ENCODE data around the gene PRXL2C. TPM values are rescaled to one million over a fixed set of nuclear protein-coding genes. Genes with fewer than 3 reads are reported as not detected.
"Not testable (repeated sequence)": the region's sequence is repeated elsewhere in the genome, so short reads cannot be mapped to it uniquely, and the experiment has no call there.

PRXL2C gene
- polyA plus RNA-seq, 1 of the 3 experiments (the other 2 are of a cell fraction): 8.4 TPM

GRCh38 chr9:96615411-96615810 lies 39.7 kb downstream of the PRXL2C start:
- Histone ChIP-seq H3K79me2 (ENCODE audit: insufficient read depth) (peaks cover 75% of the 10 kb centered on the region), H3K27ac (ENCODE audit: low read depth in 2 of 2, low read length in 1 of 2) (no peak overlapping the region), H3K9me2 (no peaks in the 10 kb centered on the region), H3K27me3 (ENCODE audit: insufficient read depth) (no peaks in the 10 kb centered on the region), H3K9ac (no peak overlapping the region), H3F3A (replicated peaks; ENCODE audit: insufficient read depth) (peaks cover 24% of the 10 kb centered on the region), H3K4me3 (ENCODE audit: low read depth in 2 of 2, low read length in 1 of 2) (no peak overlapping the region), H3K36me3 (replicated peaks in 1 of 2; ENCODE audit: control insufficient read depth in 1 of 2, insufficient read depth in 2 of 2, low read length in 1 of 2) (no peaks in the 10 kb centered on the region), H3K4me2 (no peak overlapping the region), H2AFZ (ENCODE audit: low read depth) (no peak overlapping the region), H4K20me1 (ENCODE audit: insufficient read depth) (peaks cover 10% of the 10 kb centered on the region), H3K9me3 (no peaks in the 10 kb centered on the region), H3K4me1 (ENCODE audit: control insufficient read depth in 1 of 2, insufficient read depth in 2 of 2, low read depth in 1 of 2, low read length in 1 of 2) (peaks cover 20 to 23% of the 10 kb centered on the region in 2 experiments)
- ChIA-PET POLR2A (no interaction called here), CTCF (interaction anchor here (1.0 to 1.4 kb wide), 2 partner anchors 287 to 288 kb away, joined by 3 read pairs; no protein-coding TSS in a partner anchor)
- no peak for DNase-seq
- no peak for TF ChIP-seq FOXM1 (IDR thresholded peaks at IDR 0.05; ENCODE audit: low read depth)
- no peak for TF ChIP-seq USF1 (IDR thresholded peaks at IDR 0.05; ENCODE audit: borderline replicate concordance, low read depth)
- TF ChIP-seq TAF1 (IDR thresholded peaks at IDR 0.05; ENCODE audit: borderline replicate concordance, low read depth, low read length): no peak
- no peak for TF ChIP-seq EP300 (IDR thresholded peaks at IDR 0.05; ENCODE audit: borderline replicate concordance in 1 of 2, low read depth in 1 of 2, low read length in 1 of 2)
- TF ChIP-seq RAD21 (IDR thresholded peaks at IDR 0.05; ENCODE audit: low read length): no peak
- TF ChIP-seq RCOR1 (IDR thresholded peaks at IDR 0.05; ENCODE audit: low read length): no peak
- no peak for TF ChIP-seq CTCF (IDR thresholded peaks at IDR 0.05)
- 95% methylated on average over 6 of the region's 6 CpGs for WGBS (ENCODE audit: low lambda C conversion rate)

GRCh38 chr9:96614664-96615063 lies 40.5 kb downstream of the PRXL2C start:
- H3K27ac ChIP-seq (ENCODE audit: low read depth in 2 of 2, low read length in 1 of 2): not testable (repeated sequence)
- CTCF ChIA-PET: interaction anchor here (1.0 to 1.4 kb wide), 2 partner anchors 49 to 287 kb away, joined by 3 read pairs; no protein-coding TSS in a partner anchor
- WGBS (ENCODE audit: low lambda C conversion rate): 94% methylated on average over 4 of the region's 4 CpGs

GRCh38 chr9:96612966-96613589 lies 42.0 kb downstream of the PRXL2C start:
- no peak overlapping the region for H3K9ac ChIP-seq
- 55% methylated on average over 1 of the region's 1 CpG for WGBS (ENCODE audit: low lambda C conversion rate)
- no peak for DNase-seq
- peaks cover 20 to 21% of the 10 kb centered on the region in 2 experiments for H3K4me1 ChIP-seq (ENCODE audit: control insufficient read depth in 1 of 2, insufficient read depth in 2 of 2, low read depth in 1 of 2, low read length in 1 of 2)
- H2AFZ ChIP-seq (ENCODE audit: low read depth): no peak overlapping the region
- peaks cover 6% of the 10 kb centered on the region for H4K20me1 ChIP-seq (ENCODE audit: insufficient read depth)
- TF ChIP-seq MEF2A (IDR thresholded peaks at IDR 0.05; ENCODE audit: borderline replicate concordance, low read depth) (no peak), ELF1 (IDR thresholded peaks at IDR 0.05) (no peak), CHD2 (IDR thresholded peaks at IDR 0.05; ENCODE audit: low read length, partially characterized antibody) (no peak), CTCF (IDR thresholded peaks at IDR 0.05) (no peak), FOXM1 (IDR thresholded peaks at IDR 0.05; ENCODE audit: low read depth) (no peak)
- ChIA-PET POLR2A (no interaction called here), CTCF (interaction anchor here (0.7 to 2.4 kb wide), 7 partner anchors 9 to 808 kb away, joined by 3 to 9 read pairs (median 3); partner anchors contain the start of gene PRXL2C)
- H3K4me3 ChIP-seq (ENCODE audit: low read depth in 2 of 2, low read length in 1 of 2): no peak overlapping the region
- H3F3A ChIP-seq (replicated peaks; ENCODE audit: insufficient read depth): peaks cover 16% of the 10 kb centered on the region
- peaks cover 87% of the 10 kb centered on the region for H3K79me2 ChIP-seq (ENCODE audit: insufficient read depth)
- H3K9me3 ChIP-seq: no peaks in the 10 kb centered on the region
- H3K27ac ChIP-seq (ENCODE audit: low read depth in 2 of 2, low read length in 1 of 2): no peak overlapping the region; a peak in 1 of 4 replicates
- H3K9me2 ChIP-seq: no peaks in the 10 kb centered on the region
- no peaks in the 10 kb centered on the region for H3K27me3 ChIP-seq (ENCODE audit: insufficient read depth)
- peak overlapping the region; percentile 74 for H3K4me2 ChIP-seq
- H3K36me3 ChIP-seq (replicated peaks in 1 of 2; ENCODE audit: control insufficient read depth in 1 of 2, insufficient read depth in 2 of 2, low read length in 1 of 2): no peaks in the 10 kb centered on the region

More at GRCh38 chr9:96614664-96615063, 40.5 kb downstream of the PRXL2C start:
- H3K36me3 ChIP-seq (replicated peaks in 1 of 2; ENCODE audit: control insufficient read depth in 1 of 2, insufficient read depth in 2 of 2, low read length in 1 of 2); H3K27me3 ChIP-seq (ENCODE audit: insufficient read depth); H3K9ac ChIP-seq; POLR2A ChIA-PET; H3K9me2 ChIP-seq; H3K9me3 ChIP-seq; H2AFZ ChIP-seq (ENCODE audit: low read depth); H3K4me2 ChIP-seq; H4K20me1 ChIP-seq (ENCODE audit: insufficient read depth); H3K4me3 ChIP-seq (ENCODE audit: low read depth in 2 of 2, low read length in 1 of 2); DNase-seq: not testable (repeated sequence)
- Histone ChIP-seq H3F3A (replicated peaks; ENCODE audit: insufficient read depth) (peaks cover 24% of the 10 kb centered on the region), H3K4me1 (ENCODE audit: control insufficient read depth in 1 of 2, insufficient read depth in 2 of 2, low read depth in 1 of 2, low read length in 1 of 2) (peaks cover 20 to 23% of the 10 kb centered on the region in 2 experiments), H3K79me2 (ENCODE audit: insufficient read depth) (peaks cover 83% of the 10 kb centered on the region)
